Measurements from ENCODE around the gene FBXO27.
"Not testable (repeated sequence)": the region's sequence is repeated elsewhere in the genome, so short reads cannot be mapped to it uniquely, and the experiment has no call there.

Gene FBXO27

GRCh38 chr19:39038098-39038497 lies 5.7 kb upstream of the FBXO27 start:
- DNase-seq (ENCODE audit: low read depth) = no peak

GRCh38 chr19:39037194-39037593 lies 4.8 kb upstream of the FBXO27 start:
- no peak for DNase-seq (ENCODE audit: low read depth)

- no peak for DNase-seq (ENCODE audit: low read depth)
Observed at GRCh38 chr19:39036581-39036980, 4.2 kb upstream of the FBXO27 start.

GRCh38 chr19:39031368-39032062 lies 834 bp downstream of the FBXO27 start:
- DNase-seq (ENCODE audit: low read depth) = peak; percentile 68

DNA sequence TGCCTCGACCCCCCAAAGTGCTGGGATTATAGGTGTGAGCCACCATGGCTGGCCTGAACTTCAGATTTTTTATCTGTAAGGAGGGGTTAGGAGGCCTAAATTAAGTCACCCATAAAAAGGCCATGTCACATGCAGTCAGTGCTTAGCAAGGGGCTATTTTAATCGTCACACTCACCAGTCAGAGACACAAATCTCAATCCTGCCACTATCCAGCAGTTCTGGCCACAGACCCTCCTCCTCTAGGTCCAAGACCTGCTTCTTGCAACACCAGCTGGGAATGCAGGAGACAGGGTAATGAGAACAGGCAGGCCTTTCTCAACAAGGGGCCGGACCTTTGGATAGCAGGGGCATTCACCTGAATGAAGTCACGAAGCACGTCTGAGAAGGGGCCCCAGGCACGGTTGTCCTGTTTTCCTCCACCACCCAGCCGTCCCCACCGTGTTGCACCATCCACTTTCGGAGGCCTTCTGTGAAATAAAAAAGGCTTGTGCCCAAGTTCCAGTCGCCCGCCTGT lies 1.4 kb downstream of the FBXO27 start:
- DNase-seq (ENCODE audit: low read depth) = no peak

GRCh38 chr19:39024875-39025641 lies 7.3 kb downstream of the FBXO27 start:
- DNase-seq (ENCODE audit: low read depth) = no peak

DNA sequence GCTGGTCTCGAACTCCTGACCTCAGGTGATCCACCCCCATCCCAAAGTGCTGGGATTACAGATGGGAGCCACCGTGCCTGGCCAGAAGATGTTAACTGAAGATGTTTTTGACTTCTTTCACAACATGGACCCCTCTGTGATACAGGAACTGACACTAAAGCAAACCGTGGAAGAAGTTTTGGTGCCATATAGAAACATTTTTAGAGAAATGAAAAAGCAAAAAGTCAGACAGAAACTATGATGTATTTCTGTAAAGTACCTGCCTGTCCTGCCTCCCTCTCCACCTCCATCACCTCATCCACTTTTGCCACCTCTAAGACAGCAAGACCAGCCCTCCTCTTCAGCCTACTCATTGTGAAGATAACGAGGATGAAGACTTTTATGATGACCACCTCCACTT lies 11.3 kb downstream of the FBXO27 start:
- DNase-seq (ENCODE audit: low read depth) = no peak

DNA sequence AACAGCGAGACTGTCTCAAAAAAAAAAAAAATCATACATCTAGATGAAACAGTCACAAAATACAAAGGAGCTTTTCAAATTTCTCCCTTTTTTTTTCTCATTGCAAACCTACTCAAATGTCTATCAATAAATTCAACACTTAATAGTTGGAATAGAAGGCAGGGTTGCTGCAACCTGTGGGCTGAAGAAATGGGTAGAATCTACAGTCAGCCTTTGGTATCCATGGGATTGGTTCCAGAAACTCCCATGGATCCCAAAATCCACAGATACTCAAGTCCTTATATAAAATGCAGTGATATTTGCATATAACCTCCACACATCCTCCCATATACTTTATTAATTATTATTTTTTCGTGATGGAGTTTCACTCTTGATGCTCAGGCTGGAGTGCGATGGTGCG lies 14.7 kb downstream of the FBXO27 start:
- no peak for DNase-seq (ENCODE audit: low read depth)

DNA sequence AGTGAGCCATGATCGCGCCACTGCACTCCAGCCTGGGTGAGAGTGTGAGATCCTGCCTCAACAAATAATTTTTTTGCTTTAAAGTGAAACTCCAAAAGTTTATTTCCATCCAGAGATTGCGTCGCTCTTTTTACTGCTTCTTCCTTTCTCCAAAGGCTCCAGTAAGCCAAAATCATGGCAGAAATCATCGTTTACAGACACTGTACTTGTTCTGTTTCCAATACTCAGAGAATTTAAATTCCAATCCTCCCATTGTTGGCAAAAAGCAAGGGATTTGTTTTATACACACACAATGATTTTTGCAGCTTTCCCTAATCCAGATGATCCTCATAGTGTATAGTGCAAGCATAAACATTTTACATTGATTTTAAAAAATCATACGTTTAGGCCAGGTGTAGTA lies 15.3 kb downstream of the FBXO27 start:
- no peak for DNase-seq (ENCODE audit: low read depth)

- no peak for DNase-seq (ENCODE audit: low read depth)
Observed at GRCh38 chr19:39014037-39014436, 18.3 kb downstream of the FBXO27 start.

DNA sequence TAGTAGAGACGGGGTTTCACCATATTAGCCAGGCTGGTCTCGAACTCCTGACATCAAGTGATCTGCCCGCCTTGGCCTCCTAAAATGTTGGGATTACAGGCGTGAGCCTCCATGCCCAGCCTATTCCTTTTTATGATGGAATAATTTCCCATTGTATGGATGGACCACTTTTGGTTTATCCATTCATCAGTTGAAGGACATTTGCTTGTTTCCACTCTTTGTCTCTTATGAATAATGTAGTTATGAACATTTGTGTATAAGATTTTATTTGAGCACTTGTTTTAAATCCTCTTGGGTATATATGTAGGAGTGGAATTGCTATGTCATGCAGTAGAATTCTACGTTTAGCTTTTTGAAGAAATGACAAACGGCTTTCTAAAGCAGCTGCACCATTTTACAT lies 23.3 kb downstream of the FBXO27 start:
- DNase-seq (ENCODE audit: low read depth) = no peak

DNA sequence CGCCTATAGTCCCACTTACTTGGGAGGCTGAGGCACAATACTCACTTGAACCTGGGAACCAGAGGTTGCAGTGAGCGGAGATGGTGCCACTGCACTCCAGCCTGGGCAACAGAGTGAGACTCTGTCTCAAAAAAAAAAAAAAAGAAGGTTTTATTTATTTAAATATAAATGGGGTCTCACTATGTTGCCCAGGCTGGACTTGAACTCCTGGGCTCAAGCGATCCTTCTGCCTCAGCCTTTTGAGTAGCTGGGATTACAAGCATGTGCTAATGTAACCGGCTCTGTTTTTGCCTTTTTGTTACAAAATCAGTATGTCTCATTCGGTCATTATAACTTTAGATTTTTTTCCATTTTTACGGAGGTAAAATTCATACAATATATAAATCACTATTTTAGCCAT lies 24.2 kb downstream of the FBXO27 start:
- DNase-seq (ENCODE audit: low read depth) = no peak

DNA sequence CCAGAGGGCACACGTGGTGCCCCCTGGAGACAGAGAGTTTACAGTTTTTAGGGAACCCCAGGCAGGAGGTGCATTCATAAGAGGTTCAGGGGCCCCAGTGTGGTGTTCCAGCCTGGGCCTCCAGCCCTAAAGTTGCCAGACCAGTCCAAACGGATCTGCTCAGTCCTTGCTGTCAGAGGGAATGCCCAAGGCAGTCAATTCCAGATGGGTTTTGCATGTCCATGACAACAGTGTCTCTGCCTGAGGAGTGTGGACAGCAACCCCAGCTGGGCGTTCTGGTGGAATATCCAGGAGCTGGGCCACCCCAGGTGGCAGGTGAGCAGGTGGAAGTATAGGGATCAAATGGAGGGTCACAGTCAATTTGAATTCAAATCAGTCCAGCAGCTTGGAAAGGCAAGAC lies 25.3 kb downstream of the FBXO27 start:
- DNase-seq (ENCODE audit: low read depth) = no peak

DNA sequence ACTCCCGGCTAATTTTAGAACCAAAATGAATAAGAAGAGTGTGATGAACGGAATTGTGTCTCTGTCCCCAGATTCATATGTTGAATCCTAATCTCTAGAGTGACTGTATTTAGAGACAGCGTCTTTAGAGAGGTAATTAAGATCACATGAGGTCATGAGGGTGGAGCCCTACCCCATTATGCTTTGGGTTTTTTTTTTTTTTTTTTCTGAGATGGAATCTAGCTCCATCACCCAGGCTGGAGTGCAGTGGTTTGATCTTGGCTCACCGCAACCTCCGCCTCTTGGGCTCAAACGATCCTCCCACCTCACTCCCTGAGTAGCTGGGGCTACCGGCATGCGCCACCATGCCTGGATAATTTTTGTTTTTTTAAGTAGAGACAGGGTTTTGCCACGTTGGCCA lies 27.9 kb downstream of the FBXO27 start:
- no peak for DNase-seq (ENCODE audit: low read depth)

DNA sequence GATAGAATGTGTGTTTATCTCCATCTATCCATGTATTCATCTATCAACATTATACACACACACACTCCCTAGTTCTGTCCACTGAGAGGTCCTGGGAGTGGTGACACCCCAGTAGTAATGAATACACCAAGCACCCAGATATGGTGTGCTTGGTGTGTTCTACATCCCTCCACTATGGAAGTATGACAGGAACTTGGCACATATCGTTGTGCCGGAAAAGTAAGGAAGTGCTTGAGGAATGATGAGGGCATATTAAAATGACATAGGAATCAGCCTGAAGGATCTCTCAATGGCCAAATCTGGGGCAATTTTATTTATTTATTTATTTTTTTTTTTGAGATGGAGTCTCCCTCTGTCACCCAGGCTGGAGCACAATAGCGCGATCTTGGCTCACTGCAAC lies 28.6 kb downstream of the FBXO27 start:
- no peak for DNase-seq (ENCODE audit: low read depth)

- no peak for DNase-seq (ENCODE audit: low read depth)
Observed at GRCh38 chr19:39003188-39003587, 29.2 kb downstream of the FBXO27 start.

- DNase-seq (ENCODE audit: low read depth) = no peak
Observed at GRCh38 chr19:39001041-39001440, 31.3 kb downstream of the FBXO27 start.

DNA sequence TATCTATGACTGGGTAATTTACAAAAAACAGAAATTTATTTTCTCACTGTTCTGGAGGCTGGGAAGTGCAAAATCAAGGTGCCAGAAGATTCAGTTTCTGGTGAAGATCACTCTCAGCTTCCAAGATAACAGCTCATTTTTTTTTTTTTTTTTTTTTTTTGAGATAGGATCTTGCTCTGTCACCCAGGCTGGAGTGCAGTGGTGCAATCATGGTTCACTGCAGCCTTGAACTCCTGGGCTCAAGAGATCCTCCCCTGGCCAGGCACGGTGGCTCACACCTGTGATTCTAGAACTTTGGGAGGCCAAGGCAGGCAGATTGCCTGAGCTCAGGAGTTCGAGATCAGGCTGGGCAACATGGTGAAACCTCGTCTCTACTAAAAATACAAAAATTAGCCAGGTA lies 34.8 kb downstream of the FBXO27 start:
- not testable (repeated sequence) for DNase-seq (ENCODE audit: low read depth)

DNA sequence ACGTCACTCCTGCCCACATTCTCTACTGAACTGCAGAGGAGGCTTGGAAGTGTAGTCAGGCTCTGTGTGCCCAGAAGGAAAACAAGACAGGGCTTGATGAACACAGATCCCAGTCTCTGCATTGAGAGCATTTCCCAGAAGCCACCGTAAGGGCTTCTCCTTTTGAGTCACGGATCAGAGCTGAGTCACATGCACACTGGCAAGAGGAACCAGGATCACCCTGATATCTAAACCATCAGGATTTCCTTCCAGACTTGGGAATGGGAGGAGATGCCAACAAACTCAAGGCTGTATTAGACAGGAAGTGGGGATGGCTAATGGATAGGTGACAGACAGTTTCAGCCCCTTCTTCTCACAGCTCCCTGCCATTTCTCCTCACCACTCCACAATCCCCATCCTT lies 39.1 kb downstream of the FBXO27 start:
- no peak for DNase-seq (ENCODE audit: low read depth)

- no peak for DNase-seq (ENCODE audit: low read depth)
Observed at GRCh38 chr19:38990949-38991697, 41.2 kb downstream of the FBXO27 start.

DNA sequence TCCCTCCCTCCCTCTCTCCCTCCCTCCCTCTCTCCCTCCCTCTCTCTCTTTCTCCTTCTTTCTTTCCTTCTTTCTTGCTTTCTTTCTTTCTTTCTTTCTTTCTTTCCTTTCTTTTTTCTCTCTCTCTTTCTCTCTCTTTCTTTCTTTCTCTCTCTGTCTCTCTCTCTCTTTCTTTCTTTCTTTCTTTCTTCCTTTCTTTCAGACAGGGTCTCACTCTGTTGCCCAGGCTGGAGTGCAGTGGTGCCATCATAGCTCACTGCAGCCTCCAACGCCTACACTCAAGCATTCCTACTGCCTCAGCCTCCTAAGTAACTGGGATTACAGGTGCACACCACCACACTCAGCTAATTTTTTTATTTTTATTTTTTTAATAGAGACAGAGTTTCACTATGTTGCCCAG lies 42.7 kb downstream of the FBXO27 start:
- DNase-seq (ENCODE audit: low read depth) = not testable (repeated sequence)

- no peak for DNase-seq (ENCODE audit: low read depth)
Observed at GRCh38 chr19:38989066-38989605, 43.2 kb downstream of the FBXO27 start.

DNA sequence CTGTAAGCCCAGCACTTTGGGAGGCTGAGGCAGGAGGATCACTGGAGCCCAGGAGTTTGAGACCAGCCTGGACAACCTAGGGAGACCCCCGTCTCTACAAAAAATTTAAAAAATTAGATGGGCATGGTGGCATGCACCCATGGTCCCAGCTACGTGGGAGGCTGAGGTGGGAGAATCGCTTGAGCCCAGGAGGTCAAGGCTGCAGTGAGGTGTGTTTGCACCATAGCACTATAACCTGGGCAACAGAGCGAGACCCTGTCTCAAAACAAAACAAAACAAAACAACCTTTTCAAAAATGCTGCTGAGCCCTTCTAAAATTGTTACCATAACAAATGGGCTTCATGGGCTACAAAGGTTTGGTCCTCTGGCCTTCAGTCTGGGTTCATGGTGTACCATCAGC lies 43.7 kb downstream of the FBXO27 start:
- not testable (repeated sequence) for DNase-seq (ENCODE audit: low read depth)
